ENCODE data around the gene DOK3. TPM values are rescaled to one million over a fixed set of nuclear protein-coding genes. Genes with fewer than 3 reads are reported as not detected.

DOK3 gene
- polyA plus RNA-seq, 3 donors = 3.3 to 4.3 (median 3.8) TPM

DNA sequence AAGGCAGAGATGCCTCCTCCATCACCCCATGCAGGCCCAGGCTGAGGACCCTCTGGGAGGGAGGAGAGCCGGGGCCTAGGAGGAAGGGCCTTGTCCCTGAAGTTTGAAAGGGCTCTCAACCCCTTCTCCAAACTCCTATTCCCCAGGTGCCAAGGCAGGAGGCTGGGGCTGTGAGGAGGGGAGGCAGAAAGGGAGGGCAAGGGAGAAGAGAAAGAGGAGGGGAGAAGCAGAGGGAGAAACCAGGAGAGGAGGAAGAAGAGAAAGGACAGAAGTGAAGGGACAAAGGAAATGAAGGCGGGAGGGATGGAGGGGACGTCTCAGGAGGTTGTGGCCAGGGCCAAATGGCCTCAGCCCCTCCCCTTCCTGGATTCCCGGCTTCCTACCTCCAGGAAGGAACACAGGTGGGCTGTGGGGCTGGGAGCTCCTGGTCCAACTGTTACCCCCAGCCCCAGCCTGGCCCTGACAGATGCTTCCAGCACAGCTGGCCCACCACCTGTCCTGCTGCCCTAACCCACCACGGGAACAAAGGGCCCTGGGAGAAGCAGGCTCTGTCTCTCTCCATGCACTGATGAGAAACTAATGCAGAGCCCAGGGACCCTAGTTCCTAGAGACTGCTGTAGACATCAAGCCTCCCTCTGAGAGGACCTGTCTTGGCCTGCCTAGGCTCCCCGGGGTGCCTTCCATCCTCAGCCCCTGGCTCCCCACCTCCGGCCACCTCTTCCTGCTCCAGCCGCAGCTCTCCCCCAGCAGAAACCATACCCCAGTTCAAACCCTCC, 39.7 kb downstream of the DOK3 start:
- DNase-seq (ENCODE audit: low read depth in 3 of 3, low spot score in 2 of 3) = no peak

DNA sequence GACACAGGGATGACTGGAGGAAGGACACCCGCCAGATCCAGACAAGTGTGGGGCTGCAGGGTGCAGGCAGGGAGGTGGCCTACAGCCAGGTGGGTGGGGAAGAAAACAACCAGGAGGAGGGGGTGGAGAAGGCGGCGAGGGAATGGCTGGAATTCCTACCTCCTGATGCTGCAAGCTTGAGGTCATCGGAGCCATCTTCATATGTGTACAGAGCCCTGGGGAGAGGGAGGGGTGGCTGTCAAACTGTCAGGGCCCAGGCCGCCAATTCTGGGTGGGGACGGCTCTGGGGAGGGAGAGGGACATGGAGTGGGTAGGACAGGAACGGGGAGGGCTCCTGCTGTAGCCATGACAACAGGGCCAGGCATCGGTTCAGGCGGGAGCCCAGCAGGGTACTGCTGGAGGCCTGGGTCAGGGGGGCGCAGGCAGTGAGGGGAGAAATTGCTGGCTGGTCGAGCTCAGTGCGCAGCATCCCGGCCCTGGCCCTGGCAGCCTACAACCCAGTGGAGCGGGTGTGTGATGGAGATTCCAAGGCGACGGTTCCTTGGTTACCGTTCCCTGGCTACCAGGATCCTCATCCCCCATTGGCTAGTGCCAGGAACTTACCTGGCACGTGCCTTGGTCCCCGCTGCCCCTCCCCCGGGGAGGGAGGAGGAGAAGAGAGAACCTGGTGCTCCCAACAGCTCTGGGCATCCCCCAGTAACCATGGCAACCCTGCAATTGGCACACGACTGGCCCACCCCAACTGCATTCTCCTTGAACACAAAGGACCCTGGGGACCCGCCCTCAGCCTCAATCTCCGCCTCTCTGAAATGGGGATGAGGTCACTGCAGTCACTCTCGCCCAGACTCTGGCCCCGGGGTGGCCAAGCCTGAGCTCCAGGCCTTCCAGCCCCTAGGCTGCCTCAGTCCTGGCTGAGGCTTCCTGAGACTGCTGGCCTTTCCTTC, 40.7 kb downstream of the DOK3 start:
- no peak for DNase-seq (ENCODE audit: low read depth in 3 of 3, low spot score in 2 of 3)

DNA sequence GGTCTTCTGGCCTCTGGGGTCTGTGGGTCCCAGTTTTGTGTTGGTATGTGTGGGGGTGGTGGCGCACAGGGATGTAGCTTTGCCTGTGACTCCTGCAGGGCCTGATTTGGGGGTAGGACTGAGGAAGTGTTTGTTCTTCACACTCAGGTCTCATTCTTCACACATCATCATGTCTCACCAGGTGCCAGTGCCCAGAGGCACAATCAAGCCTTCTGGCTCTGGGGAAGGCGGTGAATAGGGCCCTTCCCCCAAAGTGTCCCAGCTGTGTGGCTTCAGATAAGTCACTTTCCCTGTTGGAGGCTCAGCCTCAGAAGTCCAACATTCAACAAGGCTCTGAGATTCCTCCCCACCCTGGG, 41.3 kb downstream of the DOK3 start:
- no peak for DNase-seq (ENCODE audit: low read depth in 3 of 3, low spot score in 2 of 3)

DNA sequence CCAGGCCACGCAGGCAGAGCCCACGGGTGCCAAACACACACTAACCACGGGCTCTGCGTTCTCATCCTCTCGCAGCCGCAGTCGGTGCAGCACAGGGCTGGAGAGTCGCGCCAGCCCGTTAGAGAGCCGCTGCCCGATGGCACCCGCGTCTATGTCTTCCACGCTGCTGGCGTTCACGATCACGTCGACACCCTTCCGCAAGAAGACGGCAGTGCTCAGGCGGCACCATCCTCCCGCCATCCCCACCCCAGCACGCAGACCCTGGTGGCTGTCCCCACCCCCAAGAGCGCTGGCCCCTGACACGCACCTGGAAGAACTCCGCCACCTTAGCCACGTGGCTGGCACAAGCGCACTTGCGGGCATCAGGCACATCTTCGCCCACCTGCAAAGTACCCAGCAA, 42.2 kb downstream of the DOK3 start:
- DNase-seq (ENCODE audit: low read depth in 3 of 3, low spot score in 2 of 3) = no peak

DNA sequence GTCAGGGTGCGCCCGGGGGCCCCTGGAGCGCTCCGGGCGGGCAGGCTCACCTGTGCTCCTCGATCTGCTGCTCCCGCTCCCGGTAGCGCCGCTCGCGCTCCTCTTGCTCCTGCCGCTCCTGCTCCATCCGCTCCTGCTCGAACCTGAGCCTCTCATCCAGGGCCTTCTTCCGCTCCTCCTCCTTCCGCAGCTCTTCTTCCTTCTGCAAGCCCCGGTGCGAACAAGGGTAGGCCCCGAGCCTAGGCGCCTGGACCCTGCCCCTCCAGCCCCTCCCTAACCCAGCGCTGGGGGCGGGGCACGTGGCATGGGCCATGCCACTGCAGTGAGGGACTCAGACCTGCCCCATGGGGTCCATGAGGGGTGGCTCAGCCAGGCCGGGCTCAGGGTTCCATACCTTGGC, 42.8 kb downstream of the DOK3 start:
- no peak for DNase-seq (ENCODE audit: low read depth in 3 of 3, low spot score in 2 of 3)

DNA sequence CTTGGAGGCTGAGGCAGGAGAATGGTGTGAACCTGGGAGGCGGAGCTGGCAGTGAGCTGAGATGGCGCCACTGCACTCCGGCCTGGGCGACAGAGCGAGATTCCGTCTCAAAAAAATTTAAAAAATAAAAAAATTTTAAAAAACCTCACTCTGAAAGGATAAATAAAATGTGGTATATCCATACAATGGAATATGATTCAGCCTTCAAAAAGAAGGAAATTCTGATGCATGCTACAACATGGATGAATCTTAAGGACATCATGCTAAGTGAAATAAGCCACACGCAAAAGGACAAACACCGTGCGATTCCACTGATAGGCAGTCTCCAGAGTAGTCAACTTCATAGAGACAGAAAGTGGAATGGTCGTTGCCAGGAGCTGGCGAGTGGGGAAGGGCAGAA, 44.6 kb downstream of the DOK3 start:
- DNase-seq (ENCODE audit: low read depth in 3 of 3, low spot score in 2 of 3) = no peak

DNA sequence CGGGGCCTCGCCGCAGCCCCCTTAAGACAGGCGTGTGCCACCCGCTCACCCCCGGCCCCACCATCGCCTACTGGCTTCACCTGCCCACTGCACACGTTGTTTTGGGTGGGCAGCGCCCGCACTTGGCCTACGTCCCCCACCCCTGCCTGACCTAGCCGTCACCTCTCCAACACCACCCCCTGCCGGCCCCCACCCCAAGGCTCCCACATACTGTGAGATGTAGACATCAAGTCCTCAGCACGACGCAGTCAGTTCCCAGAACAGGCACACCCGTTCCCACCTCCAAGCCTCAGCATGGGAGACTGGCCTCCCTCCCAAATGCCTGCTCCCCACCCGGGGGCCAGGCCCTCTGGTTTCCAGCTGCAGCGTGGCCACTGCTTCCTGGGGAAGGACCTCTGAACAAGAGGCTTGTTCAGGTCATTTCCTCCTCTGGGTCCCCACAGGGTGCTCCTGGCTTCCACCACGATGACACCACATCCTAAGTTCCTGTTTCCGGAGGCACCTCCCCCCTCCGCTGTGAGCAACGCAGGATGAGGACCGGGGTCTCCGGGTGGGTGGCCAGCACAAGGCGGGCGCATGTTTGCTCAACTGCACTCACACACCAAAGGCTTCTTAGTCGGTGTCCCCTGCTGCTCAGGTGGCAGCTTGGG, 47.5 kb downstream of the DOK3 start:
- DNase-seq (ENCODE audit: low read depth in 3 of 3, low spot score in 2 of 3) = no peak

DNA sequence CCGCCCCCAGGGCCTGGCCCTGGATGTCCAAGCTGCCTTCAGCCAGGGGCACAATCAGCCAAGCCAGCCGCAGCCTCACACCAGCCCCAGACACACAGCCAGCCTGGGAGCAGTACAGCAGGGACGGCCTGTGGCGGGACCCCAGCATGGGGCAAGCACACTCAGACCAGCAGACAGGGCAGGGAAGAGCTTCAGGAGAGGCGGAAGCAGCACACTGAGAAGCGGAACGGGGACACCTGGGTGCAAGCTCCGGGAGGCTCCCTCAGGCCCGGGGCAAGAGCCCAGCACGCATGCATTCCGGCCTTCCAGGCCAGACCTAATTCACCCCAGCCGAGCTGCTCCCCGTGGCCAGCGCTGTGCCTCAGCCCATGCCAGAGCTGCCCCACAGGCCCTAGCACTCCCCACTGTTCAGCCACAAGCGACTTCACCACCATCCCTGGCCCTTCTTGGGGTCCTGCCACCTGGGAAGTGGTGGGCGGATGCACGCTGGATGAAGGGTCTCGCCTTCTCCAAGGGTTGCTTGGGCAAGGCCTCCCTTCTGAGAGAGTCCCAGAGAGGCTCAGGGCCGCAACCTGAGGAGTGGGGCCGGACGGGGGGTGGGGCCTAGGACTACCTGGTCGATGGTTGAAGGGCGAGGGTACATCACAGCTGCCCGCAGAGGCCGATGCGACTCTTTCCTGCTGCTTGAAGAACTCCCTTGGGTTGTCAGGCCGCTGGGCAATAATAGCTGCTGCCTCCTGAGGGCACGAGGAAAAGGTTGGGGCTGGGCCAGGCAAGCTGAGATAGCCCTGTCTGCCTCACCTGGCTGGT, 49.6 kb downstream of the DOK3 start:
- no peak for DNase-seq (ENCODE audit: low read depth in 3 of 3, low spot score in 2 of 3)

DNA sequence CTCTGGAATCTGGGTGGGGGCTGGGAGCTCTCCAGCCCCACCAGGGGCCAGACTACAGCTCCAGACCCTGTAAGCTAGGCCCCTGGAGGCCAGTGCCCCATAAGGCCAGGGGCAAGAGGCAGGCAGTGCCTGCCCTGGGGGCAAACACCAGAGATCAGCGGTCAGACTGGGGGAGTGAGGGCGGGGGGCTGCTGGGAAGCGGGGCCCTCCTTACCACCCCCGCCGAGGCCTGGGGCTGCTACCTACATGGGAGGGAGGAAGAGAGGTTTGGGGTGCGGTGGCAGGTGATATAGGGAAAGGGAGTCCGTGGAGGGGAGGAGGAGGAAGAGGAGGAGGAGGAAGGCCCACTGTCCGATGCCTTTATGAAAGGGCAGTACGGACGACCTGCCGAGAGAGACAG, 50.3 kb downstream of the DOK3 start:
- DNase-seq (ENCODE audit: low read depth in 3 of 3, low spot score in 2 of 3) = no peak

DNA sequence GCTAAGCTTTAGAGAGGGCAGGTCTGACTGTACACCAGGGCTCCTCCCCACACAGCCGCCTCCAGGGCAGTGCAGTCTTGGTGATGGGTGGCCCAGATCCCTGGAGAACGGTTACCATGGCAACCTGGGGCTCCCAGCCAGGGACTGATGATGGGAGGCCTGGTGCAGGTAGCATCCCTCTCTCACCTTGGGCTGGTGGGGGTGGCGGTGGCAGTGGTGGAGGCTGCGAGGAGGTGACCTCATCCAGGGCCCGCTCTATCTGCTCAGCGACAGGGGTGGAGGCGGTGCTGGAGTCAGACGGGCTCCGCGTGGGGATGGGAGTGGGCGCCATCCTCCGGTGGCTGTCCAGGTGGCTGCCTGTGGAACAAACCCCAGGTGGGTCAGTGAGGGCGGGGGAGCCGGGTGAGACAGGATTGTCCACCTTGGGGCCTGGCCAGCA, 50.7 kb downstream of the DOK3 start:
- no peak for DNase-seq (ENCODE audit: low read depth in 3 of 3, low spot score in 2 of 3)

DNA sequence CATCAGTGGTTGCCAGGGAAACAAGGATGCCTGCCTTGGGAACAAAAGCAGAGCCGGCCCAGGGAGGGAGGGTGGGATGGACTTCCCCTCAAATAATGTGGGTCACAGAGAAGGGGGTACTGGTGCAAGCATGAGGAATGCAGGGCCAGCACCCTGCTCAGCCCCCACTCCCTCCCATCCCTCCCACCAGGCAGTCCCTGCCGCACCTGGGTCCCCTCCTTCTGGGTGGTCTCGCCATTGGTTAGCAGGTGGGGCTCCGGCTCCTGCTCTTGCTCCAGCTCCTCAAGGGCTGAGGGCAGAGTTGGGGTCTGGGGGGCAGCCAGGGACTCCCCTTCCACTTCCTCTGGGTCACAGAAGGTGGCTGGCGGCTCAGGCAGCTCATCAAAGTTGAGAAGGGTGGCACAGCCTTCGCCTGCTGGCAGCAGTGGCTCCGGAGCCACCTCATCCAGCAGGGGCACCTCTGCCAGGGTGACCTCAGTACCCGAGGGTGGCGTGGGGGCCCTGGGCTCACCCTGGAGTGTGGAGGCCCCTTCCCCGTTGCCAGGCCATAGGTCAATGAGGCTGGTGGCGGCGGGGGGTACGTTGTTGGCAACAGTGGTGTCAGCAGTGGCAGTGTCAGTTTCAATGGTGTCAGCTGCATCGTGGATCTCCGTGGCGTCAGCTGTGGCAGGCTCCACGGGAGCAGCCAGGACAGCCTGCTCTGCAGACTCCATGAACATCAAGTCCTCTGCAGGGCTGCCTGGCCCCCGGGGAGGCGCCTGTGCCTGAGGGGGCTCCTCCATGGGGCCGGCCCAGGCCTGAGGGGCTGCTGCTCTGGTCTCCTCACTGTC, 51.6 kb downstream of the DOK3 start:
- no peak for DNase-seq (ENCODE audit: low read depth in 3 of 3, low spot score in 2 of 3)

DNA sequence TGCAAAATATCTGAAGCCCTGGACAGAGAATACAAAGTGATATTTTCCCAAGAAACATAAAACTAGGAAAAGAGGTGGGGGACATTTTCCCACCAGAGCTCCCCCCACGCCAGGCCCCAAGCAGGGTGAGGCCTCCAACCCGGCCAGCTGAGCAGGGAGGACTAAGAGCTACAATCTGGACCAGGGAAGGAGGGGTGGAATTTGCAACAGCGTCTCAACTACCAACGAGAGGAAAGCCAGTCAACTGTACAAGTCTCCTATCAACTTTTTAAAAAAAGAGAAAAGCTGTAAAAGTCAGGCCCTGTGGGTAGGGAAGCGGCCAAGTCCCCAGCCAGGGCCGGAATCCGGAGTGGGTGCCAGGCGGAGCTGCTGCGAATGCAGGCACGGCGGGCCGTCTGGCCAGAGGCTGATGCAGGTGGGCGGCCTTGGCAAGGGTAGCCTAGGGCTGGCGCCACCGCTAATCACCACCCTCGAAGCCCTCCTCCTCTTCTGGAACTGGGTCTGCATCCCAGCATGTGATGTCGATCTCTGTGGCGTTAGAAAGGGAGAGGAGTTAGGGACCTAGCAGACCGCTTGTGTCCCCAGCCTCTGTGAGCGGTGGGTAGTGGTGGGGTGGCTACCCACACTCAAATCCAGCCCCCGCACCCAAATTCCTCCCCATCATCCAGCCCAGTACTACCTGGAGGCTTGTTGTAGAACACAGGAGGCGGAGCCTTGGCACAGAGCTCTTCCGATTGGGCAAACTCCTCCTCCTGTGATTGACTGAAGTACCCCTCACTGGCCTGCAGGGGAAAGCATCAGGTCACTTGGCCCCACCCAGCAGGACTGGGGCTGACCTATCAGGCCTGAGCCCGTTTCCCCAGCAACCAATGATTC, 52.4 kb downstream of the DOK3 start:
- DNase-seq (ENCODE audit: low read depth in 3 of 3, low spot score in 2 of 3) = peak in 2 of 3 donors; percentile 76 to 91

DNA sequence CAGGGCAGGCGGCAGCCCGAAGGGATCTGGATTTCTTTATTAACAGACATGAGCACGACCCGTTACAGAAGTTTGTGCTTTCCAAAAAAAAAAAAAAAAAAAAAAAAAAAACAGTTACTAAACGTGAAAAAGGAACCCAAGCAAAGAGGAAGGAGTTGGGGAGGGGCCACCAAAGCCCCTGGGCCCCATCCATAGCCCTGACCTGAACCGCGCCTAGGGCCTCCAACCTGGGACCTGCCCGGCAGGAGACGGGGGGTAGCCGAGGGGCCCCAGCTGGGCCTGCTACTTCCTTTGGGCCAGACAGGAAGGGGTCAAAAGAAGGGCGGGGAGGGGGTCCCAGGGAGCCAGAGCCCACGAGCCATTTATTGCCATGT, 53.0 kb downstream of the DOK3 start:
- no peak for DNase-seq (ENCODE audit: low read depth in 3 of 3, low spot score in 2 of 3)

DNA sequence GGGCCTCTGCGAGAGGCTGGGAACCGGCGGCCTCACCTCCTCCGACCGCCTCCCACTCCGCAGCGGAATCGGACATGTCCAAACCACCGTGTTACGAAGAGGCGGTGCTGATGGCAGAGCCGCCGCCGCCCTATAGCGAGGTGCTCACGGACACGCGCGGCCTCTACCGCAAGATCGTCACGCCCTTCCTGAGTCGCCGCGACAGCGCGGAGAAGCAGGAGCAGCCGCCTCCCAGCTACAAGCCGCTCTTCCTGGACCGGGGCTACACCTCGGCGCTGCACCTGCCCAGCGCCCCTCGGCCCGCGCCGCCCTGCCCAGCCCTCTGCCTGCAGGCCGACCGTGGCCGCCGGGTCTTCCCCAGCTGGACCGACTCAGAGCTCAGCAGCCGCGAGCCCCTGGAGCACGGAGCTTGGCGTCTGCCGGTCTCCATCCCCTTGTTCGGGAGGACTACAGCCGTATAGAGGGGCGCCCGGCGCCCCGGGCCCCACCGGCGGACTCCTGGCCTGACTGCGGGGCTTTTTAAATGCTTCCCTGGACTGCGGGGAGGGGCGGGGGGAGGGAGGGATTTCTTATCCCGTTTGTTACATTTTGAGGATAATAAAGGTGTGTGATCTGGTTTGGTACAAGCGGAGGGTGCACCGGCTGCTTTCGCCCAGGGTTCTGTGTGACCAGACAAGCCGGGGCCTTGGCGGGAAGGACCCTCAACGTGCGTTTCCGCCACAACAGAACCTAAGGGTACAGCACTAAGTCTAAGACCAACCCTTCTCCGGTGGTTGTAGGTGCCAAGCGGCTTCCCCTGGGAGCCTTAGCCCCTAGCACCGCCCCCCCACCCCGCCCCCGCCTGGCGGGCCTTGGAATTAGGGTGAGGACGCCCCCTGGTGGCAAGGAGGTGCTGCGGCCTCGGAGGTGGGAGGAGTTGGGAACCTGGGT, 53.7 kb downstream of the DOK3 start:
- DNase-seq (ENCODE audit: low read depth in 3 of 3, low spot score in 2 of 3) = peak in 2 of 3 donors; percentile 77 to 87

DNA sequence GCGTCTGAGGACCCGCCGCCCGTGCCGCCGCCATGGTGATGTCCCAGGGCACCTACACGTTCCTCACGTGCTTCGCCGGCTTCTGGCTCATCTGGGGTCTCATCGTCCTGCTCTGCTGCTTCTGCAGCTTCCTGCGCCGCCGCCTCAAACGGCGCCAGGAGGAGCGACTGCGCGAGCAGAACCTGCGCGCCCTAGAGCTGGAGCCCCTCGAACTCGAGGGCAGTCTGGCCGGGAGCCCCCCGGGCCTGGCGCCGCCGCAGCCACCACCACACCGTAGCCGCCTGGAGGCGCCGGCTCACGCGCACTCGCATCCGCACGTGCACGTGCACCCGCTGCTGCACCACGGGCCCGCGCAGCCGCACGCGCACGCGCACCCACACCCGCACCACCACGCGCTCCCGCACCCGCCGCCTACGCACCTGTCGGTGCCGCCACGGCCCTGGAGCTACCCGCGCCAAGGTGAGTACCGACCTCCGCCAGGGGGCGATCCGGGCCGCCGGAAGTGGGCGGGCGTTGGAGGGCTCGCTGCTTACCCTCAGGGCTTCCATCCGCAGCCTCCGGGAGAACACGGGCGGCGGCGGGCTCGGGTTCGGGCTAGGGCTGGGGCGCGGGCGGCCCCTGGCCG, 54.5 kb downstream of the DOK3 start:
- no peak for DNase-seq (ENCODE audit: low read depth in 3 of 3, low spot score in 2 of 3)

DNA sequence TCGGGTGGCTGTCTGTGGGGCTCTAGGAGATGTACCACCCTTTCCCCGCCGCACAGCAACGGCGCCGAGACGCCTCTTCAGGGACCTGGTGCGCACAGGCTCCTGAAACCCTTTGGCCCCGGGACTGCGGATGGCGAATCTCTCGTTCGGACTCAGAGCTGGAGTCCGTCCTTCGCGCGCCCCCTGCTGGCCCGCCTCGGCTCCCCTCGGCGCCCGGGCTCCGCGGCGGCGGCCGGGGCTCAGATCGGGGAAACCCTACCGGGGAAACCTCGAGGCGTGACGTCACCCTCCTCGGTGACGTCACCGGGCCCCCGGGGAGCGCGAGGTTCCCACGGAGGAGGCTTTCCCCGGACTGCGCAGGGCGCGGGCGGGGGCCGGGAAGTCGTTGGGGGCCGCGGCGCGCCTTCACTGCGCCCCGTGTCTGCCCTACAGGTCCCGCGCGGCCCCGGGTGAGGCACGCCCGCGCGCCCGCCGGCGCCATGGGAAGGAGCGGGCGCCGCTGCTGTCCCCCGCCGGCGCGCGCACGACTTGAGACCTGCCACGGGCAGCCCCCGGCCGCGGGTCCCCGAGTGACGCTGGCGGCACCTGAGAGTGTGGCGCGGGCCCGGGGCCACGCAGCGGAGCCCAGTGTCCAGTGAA, 55.1 kb downstream of the DOK3 start:
- peak in 1 of 3 donors; percentile 82 for DNase-seq (ENCODE audit: low read depth in 3 of 3, low spot score in 2 of 3)

Measured in right renal cortex interstitium (tissue), 3 donors.